H9 (cell line): ENCODE results near the gene NOP9. TPM values are rescaled to one million over a fixed set of nuclear protein-coding genes. Genes with fewer than 3 reads are reported as not detected.

ENCODE experiments used
- DNase-seq: peaks from one replicate; pipeline ENCODE4 v3.0.0-alpha.2; 2017
- H2AFZ ChIP-seq: one replicate; pipeline ENCODE4 v1.6.1; 2013; ENCODE audit warnings: mild to moderate bottlenecking, low read length, control low read depth, moderate library complexity
- H2AK5ac ChIP-seq: 2 replicates; pipeline ENCODE4 v1.6.1; 2013; ENCODE audit warnings: low read length, control low read depth, mixed read lengths; ENCODE audit not compliant: insufficient read length
- H2BK120ac ChIP-seq: one replicate; pipeline ENCODE4 v1.6.1; 2013; ENCODE audit warnings: low read depth, mild to moderate bottlenecking, low read length, control low read depth, inconsistent platforms; ENCODE audit not compliant: poor library complexity, severe bottlenecking
- H2BK12ac ChIP-seq: 2 replicates; pipeline ENCODE4 v1.6.1; 2013; ENCODE audit warnings: low read length, control low read depth, mixed read lengths, low read depth; ENCODE audit not compliant: insufficient read length
- H2BK15ac ChIP-seq: 2 replicates; pipeline ENCODE4 v1.6.1; 2013; ENCODE audit warnings: low read depth, low read length, control low read depth
- H2BK20ac ChIP-seq: one replicate; pipeline ENCODE4 v1.6.1; 2013; ENCODE audit warnings: low read depth, mild to moderate bottlenecking, low read length, control low read depth, inconsistent platforms; ENCODE audit not compliant: poor library complexity, severe bottlenecking
- H2BK5ac ChIP-seq: 2 replicates; pipeline ENCODE4 v1.6.1; 2013; ENCODE audit warnings: low read length, control low read depth, mixed read lengths; ENCODE audit not compliant: insufficient read length
- H3K14ac ChIP-seq: 2 replicates; pipeline ENCODE4 v1.6.1; 2013; ENCODE audit warnings: low read length, control low read depth; ENCODE audit not compliant: insufficient read depth
- H3K18ac ChIP-seq: 2 replicates; pipeline ENCODE4 v1.6.1; 2013; ENCODE audit warnings: low read depth, mild to moderate bottlenecking, mixed read lengths, low read length, control low read depth; ENCODE audit not compliant: insufficient read length
- H3K23ac ChIP-seq: 2 replicates; pipeline ENCODE4 v1.6.1; 2013; ENCODE audit warnings: low read length, control low read depth, mixed read lengths, low read depth; ENCODE audit not compliant: insufficient read length
- H3K23me2 ChIP-seq: 2 replicates; pipeline ENCODE4 v1.6.1; 2013; ENCODE audit warnings: low read depth, mild to moderate bottlenecking, mixed read lengths, low read length, control low read depth; ENCODE audit not compliant: insufficient read length, poor library complexity, severe bottlenecking
- H3K27ac ChIP-seq: 2 replicates; pipeline ENCODE4 v1.5.1; 2013; ENCODE audit warnings: low read length, control low read depth, mixed read lengths, low read depth; ENCODE audit not compliant: insufficient read length
- H3K27me3 ChIP-seq: 2 replicates; pipeline ENCODE4 v1.6.1; 2013; ENCODE audit warnings: low read length, control low read depth, inconsistent platforms; ENCODE audit not compliant: insufficient read depth
- H3K4ac ChIP-seq: 2 replicates; pipeline ENCODE4 v1.6.1; 2013; ENCODE audit warnings: low read depth, mild to moderate bottlenecking, control low read depth, inconsistent platforms, low read length, moderate library complexity
- H3K4me1 ChIP-seq: 2 replicates; pipeline ENCODE4 v1.6.1; 2013; ENCODE audit warnings: low read length, control low read depth, inconsistent platforms; ENCODE audit not compliant: insufficient read depth
- H3K4me2 ChIP-seq: 2 replicates; pipeline ENCODE4 v1.6.1; 2013; ENCODE audit warnings: low read length, control low read depth, mixed read lengths; ENCODE audit not compliant: insufficient read length, insufficient read depth
- H3K56ac ChIP-seq: 2 replicates; pipeline ENCODE4 v1.6.1; 2013; ENCODE audit warnings: low read depth, mild to moderate bottlenecking, mixed read lengths, low read length, control low read depth; ENCODE audit not compliant: insufficient read length
- H3K79me1 ChIP-seq: 2 replicates; pipeline ENCODE4 v1.6.1; 2013; ENCODE audit warnings: low read depth, mild to moderate bottlenecking, moderate library complexity, low read length, control low read depth, inconsistent platforms; ENCODE audit not compliant: insufficient read depth, poor library complexity, severe bottlenecking
- H3K79me2 ChIP-seq: 2 replicates; pipeline ENCODE4 v1.6.1; 2013; ENCODE audit warnings: low read length, control low read depth, inconsistent platforms; ENCODE audit not compliant: insufficient read depth
- H3K9ac ChIP-seq: 2 replicates; pipeline ENCODE4 v1.6.1; 2013; ENCODE audit warnings: low read length, control low read depth, mixed read lengths; ENCODE audit not compliant: insufficient read length; ENCODE audit errors: extremely low read depth
- H3K9me3 ChIP-seq: one replicate; pipeline ENCODE4 v1.6.1; 2013; ENCODE audit warnings: low read depth, low read length, inconsistent platforms; ENCODE audit not compliant: control insufficient read depth
- H3T11ph ChIP-seq: one replicate; pipeline ENCODE4 v1.6.1; 2013; ENCODE audit warnings: mild to moderate bottlenecking, low read length, control low read depth, inconsistent platforms
- H4K20me1 ChIP-seq: one replicate; pipeline ENCODE4 v1.6.1; 2013; ENCODE audit not compliant: control insufficient read depth, insufficient read length, insufficient read depth
- H4K5ac ChIP-seq: 2 replicates; pipeline ENCODE4 v1.6.1; 2013; ENCODE audit warnings: low read depth, mild to moderate bottlenecking, mixed read lengths, low read length, control low read depth; ENCODE audit not compliant: insufficient read length
- H4K8ac ChIP-seq: replicated peaks from 2 replicates; pipeline ENCODE4 v1.6.1; 2013; ENCODE audit warnings: low read length, control low read depth, mixed read lengths, low read depth; ENCODE audit not compliant: insufficient read length
- H4K91ac ChIP-seq: 2 replicates; pipeline ENCODE4 v1.6.1; 2013; ENCODE audit warnings: low read depth, mild to moderate bottlenecking, moderate library complexity, mixed read lengths, low read length, control low read depth; ENCODE audit not compliant: insufficient read length
- H3K27ac Mint-ChIP-seq, 3 experiments: 2 replicates in 2 of 3; 3 replicates in 1 of 3; pipeline ENCODE4 v1.8.0; 2020 to 2021; ENCODE audit warnings: mixed read lengths in 3 of 3, mild to moderate bottlenecking in 1 of 3, moderate library complexity in 1 of 3
- H3K27me3 Mint-ChIP-seq: 2 replicates; pipeline ENCODE4 v1.8.0; 2021; ENCODE audit warnings: low read depth, mild to moderate bottlenecking, moderate library complexity, mixed read lengths
- H3K36me3 Mint-ChIP-seq, 3 experiments: 2 replicates in 2 of 3; 3 replicates in 1 of 3; pipeline ENCODE4 v1.8.0; 2020 to 2021; ENCODE audit warnings: low read depth in 3 of 3, mixed read lengths in 3 of 3; ENCODE audit not compliant: insufficient read depth in 1 of 3
- H3K4me1 Mint-ChIP-seq, 2 experiments: 2 replicates each; pipeline ENCODE4 v1.8.0; 2020; ENCODE audit warnings: mixed read lengths in 2 of 2
- H3K4me3 Mint-ChIP-seq, 2 experiments: 2 replicates in 1 of 2; 3 replicates in 1 of 2; pipeline ENCODE4 v1.8.0; 2020 to 2021; ENCODE audit warnings: mild to moderate bottlenecking in 2 of 2, mixed read lengths in 2 of 2, moderate library complexity in 1 of 2
- H3K9me3 Mint-ChIP-seq, 2 experiments: 2 replicates in 1 of 2; 3 replicates in 1 of 2; pipeline ENCODE4 v1.8.0; 2020; ENCODE audit warnings: mild to moderate bottlenecking in 2 of 2, mixed read lengths in 2 of 2, moderate library complexity in 1 of 2
- CTCF ChIP-seq: fragments of 200-600 bp; sonication (generic); conservative IDR thresholded peaks from 3 replicates; pipeline ENCODE4 v1.8.0; 2021; ENCODE audit warnings: antibody characterized with exemption, mild to moderate bottlenecking
- WGBS: extraction: QIAGEN DNeasy Blood & Tissue Kit; methylation state at CpG from one replicate; pipeline ENCODE4 v1.1.7; 2013; ENCODE audit warnings: missing lambda C conversion rate, low lambda C conversion rate, mixed read lengths; ENCODE audit not compliant: insufficient read length; ENCODE audit errors: extremely low coverage; 5-methylcytosine and 5-hydroxymethylcytosine counted together
- total RNA-seq: library from RNA; stranded (reverse); gene quantifications from 2 replicates; pipeline ENCODE4 v1.2.1, GENCODE V29; 2021

Gene NOP9
- total RNA-seq, 1 experiment from 2014 or later, result 34.7 TPM

GRCh38 chr14:24289649-24290280 lies 9.9 kb upstream of the NOP9 start:
- Histone ChIP-seq H2AK5ac (no peak overlapping the region), H2BK120ac (no peak overlapping the region), H3T11ph (no peak overlapping the region), H2AFZ (no peak overlapping the region), H3K4ac (no peak overlapping the region), H3K27ac (no peak overlapping the region), H4K91ac (no peak overlapping the region), H3K79me2 (no peaks in the 10 kb centered on the region), H4K8ac (no peak overlapping the region), H2BK5ac (no peak overlapping the region), H3K23ac (no peak overlapping the region), H3K79me1 (no peaks in the 10 kb centered on the region), H3K9ac (no peak overlapping the region), H3K9me3 (no peaks in the 10 kb centered on the region), H3K27me3 (no peaks in the 10 kb centered on the region), H4K20me1 (no peaks in the 10 kb centered on the region), H3K23me2 (no peaks in the 10 kb centered on the region), H3K56ac (no peak overlapping the region), H4K5ac (no peak overlapping the region), H2BK20ac (no peak overlapping the region), H2BK15ac (no peak overlapping the region), H3K14ac (no peak overlapping the region), H2BK12ac (no peak overlapping the region), H3K4me1 (no peaks in the 10 kb centered on the region), H3K4me2 (no peak overlapping the region), H3K18ac (no peak overlapping the region)
- Mint-ChIP-seq H3K27ac (no peak overlapping the region), H3K36me3 (peaks cover 4 to 32% (median 6%) of the 10 kb centered on the region in 3 experiments; a peak in 6 of 7 replicates), H3K9me3 (no peaks in the 10 kb centered on the region), H3K4me1 (no peaks in the 10 kb centered on the region), H3K4me3 (no peak overlapping the region), H3K27me3 (no peaks in the 10 kb centered on the region)
- no CpG with 5 or more reads among the region's 6 CpGs for WGBS
- no peak for TF ChIP-seq CTCF
- DNase-seq, result no peak
